Left ventricle myocardium inferior (tissue), 1 donor: Measurements from ENCODE around the gene TIMP3. TPM values are rescaled to one million over a fixed set of nuclear protein-coding genes. Genes with fewer than 3 reads are reported as not detected.
"Not testable (repeated sequence)": the region's sequence is repeated elsewhere in the genome, so short reads cannot be mapped to it uniquely, and the experiment has no call there.

Experiments
- DNase-seq: peaks from one replicate; pipeline ENCODE4 v3.0.0-alpha.2; 2020
- H3K27ac ChIP-seq: fragments of 200-600 bp; replicated peaks from 2 replicates; pipeline ENCODE4 v1.8.0; 2021
- H3K27me3 ChIP-seq: fragments of 200-600 bp; 2 replicates; pipeline ENCODE4 v1.8.0; 2021; ENCODE audit warnings: low read depth
- H3K36me3 ChIP-seq: fragments of 200-600 bp; 2 replicates; pipeline ENCODE4 v1.8.0; 2021
- H3K4me1 ChIP-seq: fragments of 200-600 bp; 2 replicates; pipeline ENCODE4 v1.8.0; 2021
- H3K4me3 ChIP-seq: fragments of 200-600 bp; 2 replicates; pipeline ENCODE4 v1.8.0; 2021; ENCODE audit warnings: mild to moderate bottlenecking, moderate library complexity
- H3K9me3 ChIP-seq: fragments of 200-600 bp; replicated peaks from 2 replicates; pipeline ENCODE4 v1.8.0; 2021
- intact Hi-C: fragments of 100-400 bp; cut with micrococcal nuclease; formaldehyde crosslinking; loops from one replicate; pipeline ENCODE4 v1.11.0; 2022
- total RNA-seq: library from RNA; stranded (reverse); fragmentation: NEBNext Ultra II Directional; extraction: Animal tissue kit (Norgen Biotek cat#: 25700); gene quantifications from one replicate; pipeline ENCODE4 v1.2.1, GENCODE V29; 2021
- TF ChIP-seq, protein P1 (sequence below): fragments of 200-600 bp; IDR thresholded peaks from 2 replicates; pipeline ENCODE4 v1.8.0; 2021; ENCODE audit warnings: antibody characterized with exemption, mild to moderate bottlenecking, borderline replicate concordance
- donor health status: DM: no; HTN: yes; CAD: no; lungs with severe emphysema.

TIMP3 gene
- total RNA-seq, 1 donor from 2014 or later = 250 TPM

DNA sequence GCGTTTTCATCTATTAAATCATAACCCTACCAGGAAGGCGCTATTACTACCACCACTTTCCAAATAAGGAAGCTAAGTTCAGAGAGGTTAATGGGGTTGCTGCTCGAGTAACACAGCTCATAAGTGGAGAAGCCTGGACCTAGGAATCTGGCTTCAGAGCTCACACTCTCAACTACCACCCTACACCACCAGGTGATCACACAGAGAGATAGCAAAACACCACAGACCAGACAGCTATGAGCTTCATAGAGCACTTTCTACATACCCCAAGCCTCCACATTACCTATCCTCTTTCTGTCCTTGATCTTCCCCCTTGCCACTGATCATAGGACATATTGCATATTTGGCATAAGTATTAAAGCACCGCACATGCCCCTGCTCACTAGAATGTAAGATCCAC, 65.4 kb downstream of the TIMP3 start:
- Histone ChIP-seq H3K4me1 (peaks cover 11% of the 10 kb centered on the region), H3K36me3 (peaks cover 6% of the 10 kb centered on the region), H3K27me3 (no peaks in the 10 kb centered on the region), H3K27ac (no peak overlapping the region), H3K9me3 (no peaks in the 10 kb centered on the region), H3K4me3 (no peak overlapping the region)
- TF ChIP-seq, protein P1, sequence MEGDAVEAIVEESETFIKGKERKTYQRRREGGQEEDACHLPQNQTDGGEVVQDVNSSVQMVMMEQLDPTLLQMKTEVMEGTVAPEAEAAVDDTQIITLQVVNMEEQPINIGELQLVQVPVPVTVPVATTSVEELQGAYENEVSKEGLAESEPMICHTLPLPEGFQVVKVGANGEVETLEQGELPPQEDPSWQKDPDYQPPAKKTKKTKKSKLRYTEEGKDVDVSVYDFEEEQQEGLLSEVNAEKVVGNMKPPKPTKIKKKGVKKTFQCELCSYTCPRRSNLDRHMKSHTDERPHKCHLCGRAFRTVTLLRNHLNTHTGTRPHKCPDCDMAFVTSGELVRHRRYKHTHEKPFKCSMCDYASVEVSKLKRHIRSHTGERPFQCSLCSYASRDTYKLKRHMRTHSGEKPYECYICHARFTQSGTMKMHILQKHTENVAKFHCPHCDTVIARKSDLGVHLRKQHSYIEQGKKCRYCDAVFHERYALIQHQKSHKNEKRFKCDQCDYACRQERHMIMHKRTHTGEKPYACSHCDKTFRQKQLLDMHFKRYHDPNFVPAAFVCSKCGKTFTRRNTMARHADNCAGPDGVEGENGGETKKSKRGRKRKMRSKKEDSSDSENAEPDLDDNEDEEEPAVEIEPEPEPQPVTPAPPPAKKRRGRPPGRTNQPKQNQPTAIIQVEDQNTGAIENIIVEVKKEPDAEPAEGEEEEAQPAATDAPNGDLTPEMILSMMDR = no peak
- no peak for DNase-seq
- intact Hi-C loops = no loop called here

DNA sequence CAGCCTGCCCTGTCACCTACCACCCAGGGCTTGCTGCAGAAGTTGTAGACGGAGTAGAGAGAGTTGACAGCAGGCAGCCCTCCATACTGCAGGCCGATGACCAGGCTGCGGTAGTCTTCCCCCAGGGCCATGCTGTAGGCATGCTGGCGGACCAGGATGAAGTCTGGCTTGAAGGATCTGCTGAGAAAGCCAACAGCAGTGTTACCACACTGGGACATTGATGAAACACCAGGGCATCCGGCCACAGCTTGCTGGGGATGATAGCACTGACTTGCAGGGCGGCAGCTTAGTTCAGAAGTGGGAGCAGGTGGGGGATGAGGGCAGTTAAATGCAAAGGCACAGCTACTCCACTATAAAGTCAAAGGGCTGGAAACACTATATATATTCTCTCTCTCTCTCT, 67.4 kb downstream of the TIMP3 start:
- intact Hi-C loops = no loop called here
- H3K27me3 ChIP-seq = no peaks in the 10 kb centered on the region

DNA sequence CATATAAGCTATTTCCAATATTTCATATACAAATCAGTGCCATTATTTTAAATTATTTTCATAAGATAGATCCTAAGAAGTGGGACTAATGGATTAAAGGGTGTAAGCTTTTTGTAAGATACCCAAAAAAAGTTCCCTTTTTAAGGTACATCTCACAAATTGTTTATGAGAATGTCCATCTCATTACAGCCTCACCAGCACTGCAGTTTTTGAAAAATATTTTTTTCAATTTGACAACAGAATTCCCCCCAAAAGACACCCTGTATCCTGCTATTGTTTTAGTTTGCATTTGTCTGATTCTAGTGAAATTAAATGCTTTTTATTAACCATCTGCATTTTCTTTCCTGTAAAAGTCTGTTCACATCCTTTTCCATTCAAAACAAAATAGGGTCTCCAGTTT, 69.0 kb downstream of the TIMP3 start:
- H3K36me3 ChIP-seq = no peaks in the 10 kb centered on the region
- no peaks in the 10 kb centered on the region for H3K27me3 ChIP-seq

More for the DNA sequence above, 67.4 kb downstream of the TIMP3 start:
- no peaks in the 10 kb centered on the region for H3K36me3 ChIP-seq
- DNase-seq = no peak
- no peaks in the 10 kb centered on the region for H3K9me3 ChIP-seq
- TF ChIP-seq, protein P1 = no peak
- H3K27ac ChIP-seq = no peak overlapping the region
- peaks cover under 1% of the 10 kb centered on the region for H3K4me1 ChIP-seq
- no peak overlapping the region for H3K4me3 ChIP-seq

DNA sequence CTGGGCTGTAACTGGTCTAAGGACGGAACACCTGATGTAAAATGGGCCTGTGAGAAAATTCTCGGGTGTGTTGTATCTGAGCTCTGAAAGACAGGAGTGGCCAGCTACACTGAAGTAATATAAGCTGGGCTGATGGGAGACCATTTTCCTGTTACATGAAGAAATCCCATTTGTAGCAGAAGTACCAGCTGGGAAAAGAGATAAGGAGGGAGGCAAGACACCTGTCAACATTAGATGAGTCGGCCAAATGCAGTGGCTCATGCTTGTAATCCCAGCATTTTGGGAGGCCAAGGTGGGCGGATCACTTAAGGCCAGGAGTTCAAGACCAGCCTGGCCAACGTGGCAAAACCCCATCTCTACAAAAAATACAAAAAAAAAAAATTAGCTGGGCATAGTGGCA, 72.1 kb downstream of the TIMP3 start:
- intact Hi-C loops, DNase-seq, H3K27me3 ChIP-seq, H3K9me3 ChIP-seq, H3K4me3 ChIP-seq, H3K36me3 ChIP-seq, H3K27ac ChIP-seq: not testable (repeated sequence)
- peaks cover 13% of the 10 kb centered on the region for H3K4me1 ChIP-seq

More for the DNA sequence above, 69.0 kb downstream of the TIMP3 start:
- Histone ChIP-seq H3K9me3 (no peaks in the 10 kb centered on the region), H3K4me3 (no peak overlapping the region), H3K4me1 (peaks cover 13% of the 10 kb centered on the region), H3K27ac (no peak overlapping the region)
- intact Hi-C loops = no loop called here
- TF ChIP-seq, protein P1 = no peak
- DNase-seq = no peak

DNA sequence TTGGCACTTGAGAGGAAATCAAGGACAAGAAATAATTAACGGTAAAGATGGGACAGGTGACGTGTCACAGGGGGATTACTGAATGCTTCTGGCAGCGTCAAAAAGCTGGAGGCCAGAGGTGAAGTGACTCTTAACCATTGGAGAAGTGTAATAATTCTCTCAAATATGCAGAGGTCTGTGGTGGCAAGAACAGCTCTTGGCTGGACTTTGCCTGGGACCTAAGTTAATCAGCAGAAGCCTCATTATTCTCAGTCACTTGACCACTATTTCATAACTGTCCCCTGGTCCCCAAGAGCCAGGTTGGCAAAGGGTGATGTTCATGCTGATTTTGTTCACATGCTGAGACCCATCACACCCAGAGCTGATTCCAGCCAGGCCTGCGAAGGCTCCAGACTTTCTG, 72.9 kb downstream of the TIMP3 start:
- H3K9me3 ChIP-seq = no peaks in the 10 kb centered on the region
- H3K27me3 ChIP-seq = no peaks in the 10 kb centered on the region
- H3K36me3 ChIP-seq = no peaks in the 10 kb centered on the region
- TF ChIP-seq, protein P1 = no peak
- H3K27ac ChIP-seq = no peak overlapping the region
- no peak for DNase-seq
- intact Hi-C loops = no loop called here
- H3K4me1 ChIP-seq = peaks cover 13% of the 10 kb centered on the region
- H3K4me3 ChIP-seq = no peak overlapping the region

DNA sequence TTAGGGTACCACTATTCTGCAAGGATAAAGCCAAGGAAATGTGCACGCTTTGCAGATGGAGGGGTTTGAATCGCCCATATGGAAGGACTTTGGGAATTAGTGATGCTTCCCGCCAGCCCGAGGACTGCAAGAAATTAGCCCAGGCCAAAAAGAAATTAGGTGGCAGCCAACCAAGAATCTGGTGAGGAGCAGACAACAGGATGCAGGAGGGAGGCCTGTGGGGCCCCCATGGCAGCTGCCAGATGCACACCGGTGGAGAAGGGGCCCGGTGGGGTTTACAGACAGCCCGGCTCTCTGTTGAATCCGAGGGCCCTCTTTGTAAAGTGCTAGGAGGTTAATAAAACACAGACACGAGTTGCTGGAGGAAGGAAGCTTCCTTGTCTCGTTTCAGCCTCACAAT, 73.5 kb downstream of the TIMP3 start:
- no peak for DNase-seq
- intact Hi-C loops = no loop called here
- Histone ChIP-seq H3K4me3 (no peak overlapping the region), H3K4me1 (peaks cover 17% of the 10 kb centered on the region), H3K27ac (no peak overlapping the region), H3K36me3 (no peaks in the 10 kb centered on the region), H3K27me3 (no peaks in the 10 kb centered on the region), H3K9me3 (no peaks in the 10 kb centered on the region)
- TF ChIP-seq, protein P1 = no peak
